LHCN-M2 (cell line): Measurements from ENCODE around the gene LHFPL2. TPM values are rescaled to one million over a fixed set of nuclear protein-coding genes. Genes with fewer than 3 reads are reported as not detected.
A peak's percentile ranks its signal among the peaks of the same experiment; 100 is the strongest.

ENCODE experiments used
- DNase-seq: peaks from one replicate; pipeline ENCODE4 v3.0.0-alpha.2; 2012; ENCODE audit warnings: low read depth
- total RNA-seq: library from RNA; depleted of rRNA; stranded (reverse); fragments of >200 nt; gene quantifications from 2 replicates; pipeline ENCODE4 v1.2.3, GENCODE V29; 2014

LHFPL2 gene
- total RNA-seq, 1 experiment from 2014 or later: 104 TPM

DNA sequence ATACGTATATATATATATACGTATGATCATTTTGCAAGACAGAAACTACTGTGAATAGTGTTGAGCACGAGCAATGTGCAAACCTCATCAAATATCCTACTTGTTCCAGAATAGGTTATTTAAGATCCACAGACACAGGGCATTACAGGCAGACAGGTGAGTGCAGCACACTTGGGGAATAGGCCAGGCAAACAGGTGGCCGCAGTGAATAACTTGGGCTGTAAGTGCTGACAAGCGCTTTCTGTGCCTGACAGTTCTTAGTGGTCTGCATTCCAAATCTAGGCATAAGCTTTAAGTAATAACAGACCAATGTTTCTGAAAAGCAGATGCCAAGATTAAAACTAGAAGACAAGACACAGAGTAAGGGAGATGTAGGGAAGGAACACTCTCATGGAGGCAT, 77.9 kb downstream of the LHFPL2 start:
- DNase-seq: no peak

DNA sequence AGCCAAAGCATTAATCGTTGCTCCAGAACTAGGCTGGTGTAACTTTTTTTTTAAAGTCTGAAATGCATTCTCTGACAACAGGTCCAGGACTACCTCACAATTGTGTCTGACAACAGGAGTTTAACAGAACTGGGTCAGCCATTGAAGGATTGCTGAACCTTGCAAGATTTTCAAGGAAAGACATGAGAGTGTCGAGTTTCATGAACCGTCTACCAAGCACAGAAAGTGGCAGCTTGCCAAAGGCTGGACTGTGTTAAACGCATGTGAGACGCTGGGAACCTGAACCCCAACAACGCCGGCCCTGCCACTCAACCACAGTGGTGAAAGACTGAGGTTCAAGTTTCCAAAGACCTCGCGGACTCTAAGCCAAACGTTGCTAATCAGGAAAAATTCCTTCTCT, 79.1 kb downstream of the LHFPL2 start:
- peak; percentile 83 for DNase-seq

DNA sequence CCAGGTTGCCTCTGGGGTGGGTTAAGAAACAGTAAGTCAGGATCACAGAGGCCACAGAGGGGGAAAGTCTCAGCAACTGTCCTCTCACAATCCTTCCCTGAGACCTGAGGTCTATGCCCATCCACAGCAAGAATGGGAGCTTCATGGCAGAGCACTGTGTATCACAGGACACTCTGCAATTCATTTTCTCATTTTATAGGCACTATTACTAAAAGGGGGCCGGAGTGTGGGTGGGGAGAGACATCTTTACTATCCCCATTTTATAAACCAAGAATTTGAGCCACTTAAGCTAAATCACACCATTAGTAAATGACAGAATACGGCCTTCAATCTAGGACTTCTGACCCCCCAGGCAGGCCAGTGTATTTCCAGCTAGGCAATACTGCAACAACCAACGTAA, 79.9 kb downstream of the LHFPL2 start:
- DNase-seq: no peak

DNA sequence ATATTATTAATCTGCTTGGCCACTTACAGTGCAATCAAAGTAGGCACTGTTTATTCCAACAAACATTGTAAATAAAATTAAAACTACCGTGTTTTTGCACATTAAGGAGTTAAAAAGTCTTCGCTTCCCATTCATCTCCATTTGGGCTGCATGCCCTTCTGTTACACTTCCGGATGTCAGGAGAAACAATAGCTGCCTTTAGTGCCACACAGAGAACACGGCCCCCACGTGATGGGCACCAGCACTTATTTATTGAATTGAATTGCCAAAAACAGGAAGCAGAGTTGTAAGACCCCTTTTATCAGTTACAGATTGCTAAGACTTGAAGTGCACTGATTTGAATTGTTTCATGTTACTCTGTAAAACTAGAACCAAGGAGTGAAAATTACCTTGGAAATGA, 80.4 kb downstream of the LHFPL2 start:
- no peak for DNase-seq

DNA sequence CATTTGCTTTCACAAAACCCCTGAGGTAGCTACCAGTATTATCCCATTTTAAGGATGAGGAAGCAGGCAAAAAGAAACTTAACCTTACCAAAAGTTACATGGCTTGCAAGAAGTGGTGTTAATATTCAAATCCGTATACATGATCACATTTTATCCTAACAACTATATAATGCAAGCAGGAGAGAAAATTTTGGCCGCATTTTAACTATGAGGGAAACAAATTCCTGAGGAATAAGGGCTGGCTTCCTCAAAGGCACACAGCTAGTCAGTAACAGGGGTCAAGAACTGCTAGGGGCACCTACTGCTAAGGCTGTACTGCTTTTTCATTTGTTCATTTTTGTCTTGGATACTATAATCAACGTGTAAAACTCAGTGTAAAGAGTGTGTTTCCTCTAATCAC, 81.0 kb downstream of the LHFPL2 start:
- DNase-seq: no peak

DNA sequence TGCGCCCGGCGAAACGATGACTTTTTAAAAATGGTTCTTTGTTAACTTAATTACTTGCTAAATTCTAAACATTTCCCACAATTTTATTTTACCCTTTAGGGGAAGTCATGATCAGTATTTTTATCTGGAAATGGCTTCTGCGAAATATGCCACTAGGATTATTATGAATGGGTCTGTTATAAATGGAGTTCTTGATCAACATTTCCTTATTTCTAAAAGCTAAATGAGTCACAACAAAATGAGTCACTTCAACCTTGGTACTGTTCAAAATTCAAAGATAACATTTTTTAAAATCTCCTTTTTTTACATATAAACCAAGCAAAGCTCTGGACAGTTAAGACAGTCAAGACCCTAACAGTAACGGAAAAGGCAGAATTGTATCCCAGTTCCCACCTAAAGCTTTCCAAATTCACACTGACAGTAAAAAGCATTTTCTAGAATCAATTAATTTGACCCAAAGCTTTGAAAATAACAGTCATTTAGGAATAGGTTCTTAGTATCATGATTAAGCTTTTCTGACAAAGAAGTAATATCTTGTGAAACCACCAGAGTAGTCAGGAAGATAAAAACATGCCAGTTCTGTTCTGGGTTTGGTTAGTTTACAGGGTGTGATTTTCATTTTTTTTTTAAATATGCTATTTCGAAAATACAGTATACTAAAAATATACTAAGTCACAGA, 81.7 kb downstream of the LHFPL2 start:
- DNase-seq: peak; percentile 57

DNA sequence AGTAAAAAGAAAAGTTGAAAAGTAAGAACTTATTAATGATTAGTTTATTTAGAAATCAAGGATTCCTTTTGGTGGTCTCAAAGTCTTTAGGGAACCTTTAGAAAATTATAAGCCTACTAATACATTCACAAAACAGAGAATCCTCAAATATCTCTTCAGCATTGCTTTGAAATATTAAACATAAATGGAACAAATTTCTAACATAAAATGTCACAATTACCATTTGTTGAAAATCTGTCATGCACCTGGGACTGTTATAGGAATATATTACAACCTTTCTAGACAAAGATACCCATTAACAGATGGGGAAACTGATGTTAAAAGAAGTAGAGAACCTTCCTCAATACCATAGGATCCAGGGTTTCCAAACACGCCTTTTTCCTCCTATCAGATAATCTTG, 83.2 kb downstream of the LHFPL2 start:
- no peak for DNase-seq

DNA sequence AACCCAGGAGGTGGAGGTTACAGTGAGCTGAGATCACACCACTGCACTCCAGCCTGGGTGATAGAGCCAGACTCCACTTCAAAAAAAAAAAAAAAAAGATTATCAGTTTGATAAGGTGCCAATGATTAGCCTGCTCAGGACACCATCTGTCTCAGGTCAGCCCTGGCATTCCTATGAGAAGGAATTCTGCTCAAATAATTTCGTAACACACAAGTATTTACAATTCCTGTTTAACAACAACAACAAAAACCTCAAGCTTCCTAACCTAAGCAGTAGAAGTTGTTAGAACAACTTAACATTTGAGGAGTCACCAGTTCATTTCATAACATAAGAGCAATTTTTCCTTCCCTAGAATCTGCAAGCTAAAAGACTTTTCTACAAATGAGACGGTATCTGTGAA, 85.0 kb downstream of the LHFPL2 start:
- DNase-seq: no peak

DNA sequence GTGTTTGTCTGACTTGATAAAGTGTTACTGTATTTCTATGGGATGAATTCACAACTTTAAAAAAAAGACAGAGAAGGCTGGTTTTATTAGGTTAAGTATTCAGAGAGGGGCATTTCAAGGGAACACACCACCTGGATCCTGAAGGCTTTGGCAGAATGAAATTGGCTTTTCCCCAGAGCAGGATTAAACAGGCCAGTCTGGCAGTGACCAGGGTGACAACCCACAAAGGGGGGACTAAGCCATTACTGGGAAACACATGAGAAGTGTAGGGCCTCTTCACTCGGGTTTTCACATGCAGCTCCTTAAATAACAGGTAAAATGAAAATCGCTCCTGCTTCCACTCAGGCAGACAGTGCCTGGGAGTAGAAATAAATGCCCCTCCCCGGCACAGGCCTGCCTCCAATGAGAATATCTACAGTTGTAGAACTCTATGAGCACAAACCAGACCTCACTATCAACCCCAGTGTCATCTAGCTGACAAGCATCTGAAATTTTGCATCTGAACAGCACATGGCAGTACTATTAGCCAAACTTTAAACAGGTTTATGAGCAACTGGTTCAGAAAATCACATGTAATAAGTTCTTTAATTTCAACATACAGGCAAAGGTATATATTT, 85.8 kb downstream of the LHFPL2 start:
- DNase-seq: no peak

DNA sequence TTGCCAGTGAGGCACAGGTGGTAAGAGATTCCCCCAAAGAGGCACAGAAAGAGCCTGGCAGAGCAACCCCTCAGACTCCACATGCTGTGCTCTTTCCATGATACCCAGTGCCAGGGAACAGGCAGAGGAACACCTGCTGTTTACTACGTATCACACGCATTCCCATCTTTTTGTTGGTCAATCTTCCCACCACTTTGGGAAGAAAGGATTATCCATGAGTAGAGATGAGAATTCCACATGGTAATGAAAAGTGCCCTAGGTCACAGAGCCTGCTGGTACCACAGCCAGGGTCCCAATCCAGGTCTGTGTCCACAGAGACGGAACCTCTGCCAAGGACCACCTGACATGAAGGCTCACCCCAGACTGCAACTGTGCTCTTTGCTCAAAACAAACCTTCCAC, 86.6 kb downstream of the LHFPL2 start:
- DNase-seq: no peak

DNA sequence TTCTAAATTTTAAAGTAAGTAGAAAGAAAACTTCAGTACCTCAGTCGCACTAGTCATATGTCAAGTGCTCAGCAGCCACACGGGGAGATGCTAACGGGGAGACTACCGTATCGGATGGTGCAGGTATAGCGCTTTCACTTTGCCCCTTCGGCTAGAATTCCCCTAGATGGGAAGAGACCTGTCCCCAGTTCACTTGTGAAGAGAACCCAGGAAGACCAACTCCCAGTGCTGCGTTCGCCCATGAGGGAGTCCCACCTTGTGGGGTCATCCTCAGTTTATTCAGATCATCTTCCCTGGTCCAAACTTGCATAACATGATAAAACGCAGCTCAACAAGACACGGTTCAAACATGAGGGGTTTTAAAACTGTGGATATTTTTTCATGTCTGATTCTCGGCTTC, 87.3 kb downstream of the LHFPL2 start:
- no peak for DNase-seq

DNA sequence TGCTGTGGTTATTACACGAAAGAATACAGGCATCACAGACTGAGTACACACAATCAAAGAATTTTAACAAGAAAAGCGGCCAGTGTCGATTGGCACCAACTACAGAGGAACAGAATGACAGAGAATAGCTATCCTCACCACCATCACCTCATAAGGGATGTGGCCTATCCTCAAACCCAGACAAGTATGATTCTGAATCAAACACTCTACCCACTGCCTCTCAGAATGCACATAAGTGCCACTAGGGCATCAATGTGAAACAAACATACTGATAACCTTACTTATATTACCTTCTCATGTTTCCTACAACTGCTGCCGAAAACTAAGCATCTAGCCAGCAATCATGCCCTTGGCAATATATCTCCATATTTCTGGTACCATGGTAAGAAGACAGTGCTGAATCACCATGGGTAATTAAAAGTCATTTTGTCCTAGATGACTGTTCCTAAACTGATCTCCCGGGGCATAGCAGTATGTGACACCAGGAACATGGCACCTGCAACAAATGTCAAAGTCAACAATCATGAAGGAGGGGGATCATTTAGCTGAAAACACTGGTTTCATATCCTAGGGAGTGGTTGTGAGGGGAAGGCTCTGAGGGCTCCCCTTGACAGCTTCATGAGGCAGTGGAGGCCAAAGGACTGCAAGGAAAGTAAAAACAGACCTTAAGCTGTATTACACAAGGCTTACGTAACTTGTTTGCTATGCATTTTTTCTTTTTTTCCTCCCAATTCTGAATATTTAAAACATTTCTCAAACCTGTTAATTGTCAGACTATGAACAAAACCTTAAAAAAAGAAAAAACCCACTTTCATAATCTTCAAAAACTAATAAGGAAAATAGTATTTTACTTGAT, 88.3 kb downstream of the LHFPL2 start:
- DNase-seq: no peak

DNA sequence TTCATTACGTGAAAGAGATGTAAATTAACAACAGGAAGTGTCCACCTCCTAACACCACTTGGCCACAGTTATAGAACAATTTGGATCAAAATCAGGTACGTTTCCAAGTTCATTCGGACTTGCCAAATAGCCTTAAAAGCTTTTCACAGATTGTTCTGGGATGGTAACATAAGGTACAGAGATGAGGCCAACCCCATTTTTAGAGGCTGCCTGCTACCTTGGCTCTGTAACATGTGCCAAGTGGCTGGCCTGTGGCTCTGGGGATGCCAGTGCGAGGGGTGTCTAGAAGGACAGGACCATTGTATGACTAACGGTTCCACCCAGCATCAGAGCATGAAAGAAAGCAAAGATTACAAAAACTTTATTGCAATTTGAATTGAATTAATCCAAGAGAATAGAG, 91.0 kb downstream of the LHFPL2 start:
- DNase-seq: no peak

DNA sequence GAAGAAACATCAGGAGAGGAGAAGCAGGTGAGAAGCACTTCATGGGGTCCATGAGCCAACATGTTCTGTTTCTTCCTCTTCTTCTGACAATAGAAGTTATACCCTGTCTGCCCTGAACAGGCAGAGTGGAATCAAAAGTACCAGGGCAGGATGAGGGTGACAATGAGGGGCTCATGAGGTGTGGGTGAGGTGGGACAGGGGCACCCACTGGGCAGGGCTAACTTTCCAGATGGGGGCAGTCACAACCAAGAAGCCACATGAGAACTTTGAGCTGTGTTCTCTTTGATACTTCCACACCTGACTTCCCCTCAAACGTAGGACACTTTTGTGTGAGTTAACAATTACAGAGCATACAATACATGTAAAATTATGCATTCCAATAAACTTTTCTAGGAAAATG, 92.7 kb downstream of the LHFPL2 start:
- DNase-seq: no peak

DNA sequence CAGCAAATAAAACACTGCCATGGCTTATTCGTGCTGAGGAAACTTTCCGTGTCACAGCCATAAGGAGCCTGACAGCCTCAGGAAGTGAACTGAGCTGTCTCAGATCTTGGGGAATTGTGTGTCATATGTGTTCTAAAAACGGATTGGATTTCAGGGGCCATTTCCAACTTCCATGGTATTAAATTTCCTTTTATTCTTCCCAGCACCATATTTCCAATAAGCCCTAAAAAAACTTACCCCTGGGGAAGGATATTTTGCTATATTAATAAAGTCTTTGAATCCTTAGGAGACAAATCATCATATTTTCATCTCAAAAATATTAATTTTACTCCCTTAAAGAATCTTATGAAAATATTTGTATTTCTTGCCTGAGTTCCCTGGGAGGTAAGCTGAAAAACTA, 93.9 kb downstream of the LHFPL2 start:
- peak; percentile 59 for DNase-seq

DNA sequence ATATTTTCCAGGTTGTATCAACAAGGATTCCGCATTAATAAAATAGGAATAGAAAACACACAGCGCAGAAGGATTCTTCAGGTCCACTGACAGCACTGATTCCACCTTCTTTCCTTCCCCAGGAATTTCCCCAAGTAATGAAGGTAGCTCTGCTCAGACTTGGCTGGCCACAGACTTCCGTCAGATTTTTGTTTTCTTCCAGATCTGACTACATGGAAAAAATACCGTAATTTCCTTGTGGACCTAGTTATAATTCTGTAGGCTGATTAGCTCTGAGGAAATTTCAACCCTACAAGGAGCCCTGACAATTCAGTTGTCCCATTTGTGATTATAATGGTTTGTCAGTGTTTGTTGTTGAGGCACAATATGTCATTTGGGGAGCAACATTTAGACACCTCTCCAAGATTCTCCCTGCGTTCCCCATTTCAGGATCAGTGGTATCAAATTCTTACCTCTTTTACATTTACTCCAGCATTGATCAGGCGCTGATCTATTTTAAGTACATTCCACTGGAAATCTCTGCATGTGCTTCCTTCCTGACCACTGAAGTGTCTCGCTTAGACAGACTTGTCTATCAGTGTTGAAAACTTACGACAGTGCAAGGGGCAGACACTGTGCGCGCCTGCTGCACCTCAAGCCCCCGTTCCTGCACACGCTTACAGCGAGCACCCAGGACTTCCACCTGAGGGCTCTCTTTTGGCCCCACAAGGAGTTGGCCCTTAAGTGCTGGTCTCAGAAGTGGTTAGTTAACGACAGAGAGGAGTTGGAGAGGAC, 94.8 kb downstream of the LHFPL2 start:
- no peak for DNase-seq

DNA sequence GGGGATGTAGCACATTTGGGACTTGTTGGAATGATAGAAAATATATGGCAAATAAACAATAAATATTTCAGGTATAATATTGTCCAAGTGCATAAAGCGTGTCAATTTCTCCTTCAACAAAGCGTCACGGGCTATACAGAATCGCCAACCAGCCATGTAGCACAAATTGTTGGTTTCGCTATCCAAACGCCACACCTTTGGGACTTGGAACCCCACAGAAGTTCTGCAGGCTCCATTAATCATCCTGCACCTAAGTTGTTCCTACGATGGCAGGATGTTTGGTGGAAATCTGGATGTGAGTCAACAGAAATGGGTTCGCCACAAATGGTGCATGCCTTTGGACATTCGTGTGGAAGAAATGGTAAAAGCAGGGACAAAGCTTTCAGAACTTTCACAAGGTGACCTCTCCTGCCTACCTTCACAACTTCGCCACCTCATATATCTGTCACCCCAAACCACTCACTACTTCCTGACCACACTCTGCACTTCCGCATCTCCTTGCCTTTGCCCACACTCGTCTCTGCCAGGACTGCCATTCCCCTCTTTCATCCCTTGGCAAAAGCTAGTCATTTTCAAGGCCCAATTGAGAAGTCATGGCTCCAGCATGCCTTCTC, 95.7 kb downstream of the LHFPL2 start:
- DNase-seq: no peak

DNA sequence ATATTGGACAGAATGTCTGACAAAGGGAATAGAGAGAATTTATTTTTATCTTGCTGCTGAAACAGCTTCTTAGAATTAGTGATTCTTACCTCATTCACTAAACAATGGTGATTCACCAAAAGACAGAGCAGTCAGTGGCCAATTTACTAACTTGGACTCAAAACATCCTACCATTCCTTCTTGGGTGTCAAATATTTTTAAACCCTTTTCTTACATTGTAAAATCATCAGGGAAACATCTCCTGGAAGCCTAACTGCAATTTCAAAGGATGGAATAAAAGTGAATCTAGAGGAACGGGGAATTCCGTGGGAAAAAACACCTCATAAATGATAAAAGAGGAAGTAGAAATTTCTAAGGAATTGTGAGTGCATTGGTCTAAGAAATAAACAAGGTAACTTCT, 97.7 kb downstream of the LHFPL2 start:
- no peak for DNase-seq

DNA sequence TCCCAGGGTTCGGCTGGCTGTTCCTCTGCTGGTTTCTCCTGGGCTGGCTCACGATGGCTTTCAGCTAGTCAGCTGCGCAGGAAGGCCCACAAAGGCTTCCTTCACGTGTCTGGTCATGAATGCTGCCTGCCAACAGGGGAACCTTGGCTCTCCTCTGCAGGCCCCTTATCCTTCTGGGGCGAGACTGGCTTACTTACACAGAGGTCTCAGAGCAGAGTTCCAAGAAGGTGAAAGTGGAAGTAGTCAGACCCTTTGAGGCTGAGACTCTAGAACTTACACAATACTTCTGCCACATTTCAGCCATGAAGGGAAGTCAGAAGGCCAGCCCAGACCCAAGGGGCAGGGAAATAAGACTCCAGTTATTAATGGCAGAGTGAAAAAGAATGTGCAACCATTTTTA, 99.5 kb downstream of the LHFPL2 start:
- no peak for DNase-seq

DNA sequence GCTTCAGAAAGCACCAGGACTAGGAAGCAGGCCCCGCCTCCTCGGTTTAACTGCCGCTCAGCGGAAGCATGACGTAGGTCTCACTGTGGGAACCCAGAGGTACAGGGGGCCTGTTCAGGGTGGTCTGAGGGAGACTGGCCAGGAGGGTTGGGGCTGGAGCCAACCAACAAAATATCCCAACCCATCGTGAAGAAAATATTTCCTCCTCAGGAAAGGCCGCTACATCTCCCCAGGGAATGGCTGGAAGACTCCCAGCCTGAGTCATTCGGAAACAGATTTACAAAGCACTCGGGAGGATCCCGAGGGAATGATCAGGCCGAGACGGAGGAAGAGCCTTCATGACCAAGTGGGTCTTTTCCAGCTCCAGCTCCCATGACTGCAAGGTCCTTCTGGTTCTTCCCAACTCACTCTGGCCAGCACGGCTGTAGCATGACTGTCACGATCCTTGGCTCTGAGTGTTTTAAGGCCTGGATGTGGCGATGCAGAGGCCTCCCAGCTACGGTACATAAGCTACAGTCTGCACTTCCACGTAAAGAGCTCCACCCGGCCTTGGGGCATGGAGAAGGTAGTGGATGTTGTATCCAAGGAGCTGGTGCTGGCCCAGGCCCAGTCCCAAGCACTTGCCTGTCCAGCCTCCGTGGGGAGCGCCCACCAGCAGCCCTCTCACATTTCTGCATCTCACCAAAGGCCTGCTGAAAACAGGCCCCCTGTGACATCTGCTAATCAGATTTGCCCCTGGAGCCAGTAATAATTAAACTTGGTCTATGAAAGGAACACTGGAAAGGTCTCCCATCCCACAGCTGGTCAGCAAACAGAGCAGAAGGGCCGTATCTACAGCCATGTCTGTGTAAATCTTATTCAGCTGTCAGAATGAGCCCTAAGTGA, 100.6 kb downstream of the LHFPL2 start:
- peak; percentile 95 for DNase-seq

DNA sequence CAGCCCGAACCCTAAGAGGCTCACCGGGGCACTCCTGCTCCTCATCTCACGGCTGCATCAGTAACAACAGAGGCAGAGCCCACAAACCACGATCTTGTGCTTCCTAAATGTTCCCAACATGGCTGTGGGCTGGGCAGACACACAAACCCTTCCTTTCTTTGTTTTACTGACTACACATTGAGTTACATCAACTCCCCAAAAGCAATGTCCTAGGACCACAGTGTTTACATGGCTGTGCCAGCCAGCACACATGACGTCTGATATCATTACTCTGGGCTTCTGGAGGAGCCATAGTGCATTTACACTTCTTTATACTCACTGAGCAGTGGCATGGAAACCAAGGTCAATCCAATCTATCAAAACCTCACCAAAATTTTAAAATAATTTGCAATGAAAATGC, 101.4 kb downstream of the LHFPL2 start:
- peak; percentile 48 for DNase-seq
